ENCODE measurements around the gene SLC16A10.
A peak's percentile ranks its signal among the peaks of the same experiment; 100 is the strongest.
"Not testable (repeated sequence)": the region's sequence is repeated elsewhere in the genome, so short reads cannot be mapped to it uniquely, and the experiment has no call there.

Gene SLC16A10

DNA sequence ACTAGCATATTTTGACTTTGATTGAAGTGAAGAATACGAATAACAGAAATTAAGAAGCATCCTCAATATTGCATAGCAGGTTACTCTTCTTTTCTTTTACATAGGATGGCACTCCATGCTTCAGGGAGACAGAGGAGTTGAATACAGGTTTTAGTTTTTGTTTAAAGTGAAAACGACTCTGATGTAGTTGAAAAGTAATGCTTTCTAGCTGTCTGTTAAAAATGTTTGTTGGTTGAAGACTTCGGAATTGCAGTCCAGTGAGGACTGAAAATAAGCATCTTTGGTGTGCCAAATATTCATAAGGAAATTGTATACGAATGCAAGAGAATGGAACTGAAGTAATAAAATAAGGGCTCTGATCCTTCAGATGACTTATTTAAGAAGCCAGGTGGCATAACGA is 618 bp upstream of the SLC16A10 start:
- no peak for DNase-seq

- DNase-seq = no peak
These were observed 766 bp downstream of the SLC16A10 start for GRCh38 chr6:111087871-111088667.

- no peak for DNase-seq
These were observed 1.3 kb downstream of the SLC16A10 start for GRCh38 chr6:111088668-111089003.

- DNase-seq = no peak
These were observed 3.5 kb downstream of the SLC16A10 start for GRCh38 chr6:111090766-111091165.

- DNase-seq = no peak
These were observed 4.7 kb downstream of the SLC16A10 start for GRCh38 chr6:111091987-111092386.

DNA sequence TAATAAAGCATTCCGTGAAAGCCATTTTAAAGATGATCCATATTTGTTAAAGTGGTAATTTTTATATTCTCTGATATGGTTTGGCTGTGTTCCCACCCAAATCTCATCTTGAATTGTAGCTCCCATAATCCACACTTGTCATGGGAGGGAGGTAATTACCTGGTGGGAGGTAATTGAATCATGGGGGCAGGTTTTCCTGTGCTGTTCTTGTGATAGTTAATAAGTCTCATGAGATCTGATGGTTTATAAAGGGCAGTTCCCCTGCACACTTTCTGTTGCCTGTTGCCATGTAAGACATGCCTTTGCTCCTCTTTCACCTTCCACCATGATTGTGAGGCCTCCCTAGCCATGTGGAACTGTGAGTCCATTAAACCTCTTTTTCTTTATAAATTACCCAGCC is 8.2 kb downstream of the SLC16A10 start:
- not testable (repeated sequence) for DNase-seq

- DNase-seq = no peak
These were observed 8.9 kb downstream of the SLC16A10 start for GRCh38 chr6:111096246-111096645.

DNA sequence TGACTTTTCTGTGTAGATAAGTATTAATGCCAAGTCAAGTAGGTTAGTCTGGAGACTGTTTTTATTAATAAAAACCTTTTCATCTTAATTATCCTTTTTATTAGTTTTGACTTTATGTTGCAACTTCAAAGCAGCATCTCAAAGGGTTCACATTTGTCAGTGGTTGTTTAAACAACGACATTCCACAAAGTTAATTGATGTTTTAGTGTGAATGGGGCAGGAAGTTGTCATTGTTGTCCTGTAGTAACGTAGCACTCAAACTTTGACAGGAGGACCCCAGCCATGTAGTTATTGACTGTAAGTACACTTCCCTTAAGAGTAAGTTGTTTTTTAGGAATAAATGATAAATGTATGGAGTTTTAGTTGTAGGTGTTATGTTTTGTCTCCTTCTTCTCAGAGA is 11.3 kb downstream of the SLC16A10 start:
- DNase-seq = no peak

- DNase-seq = no peak
These were observed 14.7 kb downstream of the SLC16A10 start for GRCh38 chr6:111101987-111102386.

- no peak for DNase-seq
These were observed 18.3 kb downstream of the SLC16A10 start for GRCh38 chr6:111105578-111105977.

- no peak for DNase-seq
These were observed 20.3 kb downstream of the SLC16A10 start for GRCh38 chr6:111107589-111107988.

DNA sequence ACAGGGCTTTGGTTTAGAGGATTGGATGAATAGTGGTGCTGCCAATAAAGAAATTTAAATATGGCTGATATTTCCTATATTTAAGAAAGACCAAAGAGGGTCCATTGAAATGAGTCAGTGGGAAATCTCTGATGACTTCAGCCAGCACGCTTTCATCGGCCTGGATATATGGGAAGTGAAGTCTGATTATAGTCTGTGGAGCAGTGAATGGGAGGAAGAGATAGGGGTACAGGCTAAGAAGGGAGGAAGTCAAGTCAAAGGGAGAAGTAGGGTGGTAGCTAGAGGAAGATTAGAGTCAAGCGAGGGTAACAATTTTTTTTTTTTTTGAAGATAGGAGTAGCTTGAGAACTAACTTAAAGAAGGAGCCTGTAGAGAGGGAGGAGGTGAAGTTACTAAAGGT is 22.7 kb downstream of the SLC16A10 start:
- DNase-seq = no peak

DNA sequence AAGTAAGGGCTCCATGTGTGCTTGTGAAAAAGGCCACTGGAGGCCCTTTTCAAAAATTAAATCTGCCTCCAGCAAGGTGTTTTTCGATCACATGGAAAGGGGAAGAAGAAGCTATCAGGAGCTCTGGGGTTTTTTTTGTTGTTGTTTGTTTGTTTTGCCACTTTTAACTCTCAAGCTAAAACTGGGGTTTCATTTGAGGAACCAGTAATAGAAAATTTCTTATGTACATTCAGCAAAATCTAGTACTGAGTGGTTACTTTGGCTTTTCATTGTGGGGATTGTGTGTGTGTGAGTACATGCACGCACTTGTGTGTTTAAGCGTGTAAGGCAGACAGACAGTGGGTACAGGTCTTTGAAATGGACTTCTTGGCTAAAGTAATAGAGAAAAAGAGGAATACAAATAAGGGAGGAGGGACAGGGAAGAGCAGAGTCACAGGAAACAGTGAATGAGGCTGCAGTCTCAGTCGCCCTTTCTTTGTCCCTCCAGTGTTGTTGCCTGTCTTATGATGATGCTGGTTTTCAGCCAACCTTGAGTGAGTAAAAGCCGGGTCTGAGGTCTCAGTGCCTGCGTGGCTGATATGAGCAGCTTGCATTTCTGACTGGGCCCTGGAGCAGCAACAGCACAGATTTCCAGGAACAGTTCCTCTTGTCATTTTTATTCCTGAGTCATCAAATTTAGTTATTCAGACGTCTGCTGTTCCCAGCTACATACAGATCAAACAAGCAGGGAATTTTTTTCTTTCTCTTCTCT is 26.2 kb downstream of the SLC16A10 start:
- DNase-seq = peak; percentile 7

GRCh38 chr6:111114087-111114443 is 26.8 kb downstream of the SLC16A10 start:
- DNase-seq = no peak

DNA sequence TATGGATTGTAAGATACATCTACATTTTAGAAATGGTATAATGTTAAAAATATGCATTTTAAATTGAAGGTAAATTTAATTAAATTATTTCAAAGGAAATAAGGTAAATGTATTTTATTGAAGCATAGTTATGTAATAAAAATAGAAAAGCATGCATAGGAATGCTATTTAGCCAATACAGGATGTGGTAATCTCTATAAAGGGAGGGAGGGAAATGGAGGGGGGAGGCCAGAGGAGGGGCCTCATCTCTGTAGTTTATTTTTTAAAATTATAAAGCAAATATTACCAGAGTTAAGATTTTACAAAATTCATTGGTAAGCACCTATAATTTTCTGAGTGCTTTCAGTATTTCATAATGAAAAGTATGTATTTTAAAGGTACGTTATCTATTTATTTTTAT is 27.2 kb downstream of the SLC16A10 start:
- DNase-seq = no peak

DNA sequence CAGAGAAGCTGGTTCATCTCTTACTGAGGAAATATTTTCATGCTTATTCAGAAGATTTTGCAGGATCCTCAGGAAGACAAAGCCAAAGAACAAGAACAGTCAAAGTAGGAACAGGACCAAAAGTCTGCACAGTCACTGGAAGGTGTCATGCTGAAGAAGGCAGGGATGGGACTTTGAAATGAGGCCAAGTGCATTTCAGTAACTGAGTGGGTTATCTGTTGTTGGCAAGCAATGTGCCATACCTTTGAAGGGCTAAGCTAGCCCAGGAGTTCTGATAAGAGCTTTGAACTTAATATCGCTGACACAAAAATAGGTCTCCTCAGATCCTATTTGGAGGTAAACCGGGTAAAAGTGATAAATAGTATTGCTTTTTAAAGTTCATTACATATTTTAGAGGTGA is 31.5 kb downstream of the SLC16A10 start:
- DNase-seq = no peak

- DNase-seq = no peak
These were observed 32.4 kb downstream of the SLC16A10 start for GRCh38 chr6:111119571-111120329.

- no peak for DNase-seq
These were observed 34.6 kb downstream of the SLC16A10 start for GRCh38 chr6:111121789-111122350.

DNA sequence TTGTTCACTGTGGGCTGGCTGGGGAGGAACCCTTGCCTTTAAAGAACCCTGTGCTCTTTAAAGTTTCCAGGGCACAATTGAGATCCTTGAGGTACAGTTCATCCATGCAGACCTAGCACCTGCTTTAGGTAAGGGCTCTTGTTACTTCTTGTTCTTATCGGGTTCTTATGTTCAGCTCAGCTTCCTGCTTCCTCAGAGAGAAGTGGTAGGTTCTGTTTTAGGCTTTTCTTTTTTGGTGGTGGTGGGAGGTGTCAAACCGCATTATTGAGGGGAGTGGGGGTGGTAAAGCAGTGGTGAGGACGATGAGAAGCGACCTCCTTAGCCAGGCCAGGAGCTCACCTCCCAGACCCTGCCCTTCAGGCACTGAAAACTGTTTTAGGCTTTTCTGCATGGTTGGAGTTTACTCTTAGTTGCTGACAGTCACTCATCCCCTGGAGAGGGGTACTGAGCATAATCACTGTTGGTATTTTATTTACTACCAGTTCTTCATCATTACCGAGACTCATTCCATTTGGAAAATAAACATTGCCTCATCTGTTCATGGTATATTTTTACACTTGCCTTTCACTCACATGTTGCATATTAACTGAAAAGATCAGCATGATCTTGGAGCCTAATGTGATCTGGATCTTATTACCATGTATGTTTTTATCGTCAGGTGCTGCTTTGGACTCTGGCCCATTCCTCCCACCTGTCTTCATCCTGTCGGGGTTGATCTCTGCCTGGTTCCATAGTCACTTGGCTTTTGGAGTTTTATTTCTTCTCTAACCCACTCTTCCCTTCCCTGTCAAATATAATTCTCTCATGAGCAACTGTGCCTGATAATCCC is 35.4 kb downstream of the SLC16A10 start:
- DNase-seq = no peak

DNA sequence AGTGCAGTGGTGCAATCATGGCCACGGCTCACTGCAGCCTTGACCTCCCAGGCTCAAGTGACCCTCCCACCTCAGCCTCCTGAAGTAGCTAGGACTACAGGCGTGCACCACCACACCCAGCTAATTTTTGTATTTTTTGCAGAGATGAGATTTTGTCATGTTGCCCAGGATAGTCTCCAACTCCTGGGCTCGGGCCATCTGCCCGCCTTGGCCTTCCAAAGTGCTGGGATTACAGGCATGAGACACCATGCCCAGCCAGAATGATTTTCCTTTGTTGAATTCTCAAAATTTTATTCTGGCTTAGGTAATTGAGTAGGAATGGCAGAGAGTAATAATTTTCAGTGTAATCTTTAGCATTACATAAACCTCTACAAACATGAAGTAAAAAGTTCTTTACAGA is 37.1 kb downstream of the SLC16A10 start:
- no peak for DNase-seq

DNA sequence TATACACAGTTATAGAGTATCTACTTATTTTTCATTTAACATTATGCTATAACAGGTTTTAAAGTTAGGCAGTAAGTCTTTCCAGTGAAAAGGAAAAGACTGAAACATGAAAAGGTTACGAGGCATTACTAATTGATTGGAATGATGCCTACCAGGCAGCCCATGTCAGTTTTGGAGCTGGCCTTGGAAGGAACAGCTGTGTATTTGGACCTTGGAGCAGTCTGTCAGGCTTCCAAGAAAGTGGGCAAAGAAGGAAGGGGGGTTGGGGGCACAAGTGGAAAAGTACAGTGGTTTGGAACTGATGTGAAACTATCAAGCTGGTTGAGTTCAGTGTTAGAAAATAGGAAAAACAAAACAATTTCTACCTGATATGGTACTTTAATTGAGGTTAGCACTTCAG is 41.7 kb downstream of the SLC16A10 start:
- no peak for DNase-seq

- DNase-seq = not testable (repeated sequence)
These were observed 43.7 kb downstream of the SLC16A10 start for GRCh38 chr6:111131018-111131417.

DNA sequence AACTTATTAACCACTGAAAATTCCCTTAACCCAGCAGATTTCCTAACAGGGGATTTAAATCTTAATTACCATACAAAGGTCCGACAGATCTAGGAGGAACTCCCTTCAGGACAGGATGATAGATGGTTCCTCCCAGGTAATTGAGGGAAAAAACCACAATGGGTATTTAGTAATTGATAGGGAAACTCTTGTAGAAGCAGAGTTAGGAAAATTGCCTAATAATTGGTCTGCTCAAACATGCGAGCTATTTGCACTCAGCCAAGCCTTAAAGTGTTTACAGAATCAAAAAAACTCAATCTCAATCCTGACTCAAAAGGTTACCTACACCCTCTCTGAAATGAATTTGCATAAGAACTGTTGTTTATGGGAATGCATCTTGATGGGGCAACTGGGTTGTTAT is 45.4 kb downstream of the SLC16A10 start:
- not testable (repeated sequence) for DNase-seq
